ENCODE measurements around the gene ANXA5.

The ANXA5 gene

DNA sequence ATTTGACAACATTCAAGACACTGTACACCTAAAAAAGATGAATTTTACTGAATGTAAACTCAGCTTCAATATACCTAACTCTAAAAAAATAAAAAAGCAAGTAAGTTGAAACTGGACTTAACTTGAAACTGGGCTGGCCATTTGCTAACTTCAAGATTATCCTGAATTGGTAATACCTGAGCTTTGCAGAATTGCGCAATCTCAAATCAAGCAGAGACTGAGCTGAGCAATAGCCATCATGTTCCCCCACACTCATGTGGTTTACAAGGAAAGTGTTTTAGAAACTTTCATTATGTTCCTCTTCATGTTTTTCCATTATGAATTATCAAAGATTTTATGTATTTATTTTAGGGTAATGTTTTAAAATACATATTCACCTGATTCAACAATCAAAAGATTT, 38.7 kb downstream of the ANXA5 start:
- no peaks in the 10 kb centered on the region for H3K27me3 ChIP-seq (ENCODE audit: insufficient read depth, insufficient read length)
- no peaks in the 10 kb centered on the region for H3K4me1 ChIP-seq (ENCODE audit: insufficient read depth, insufficient read length)
- DNase-seq (ENCODE audit: low read depth, low spot score) = no peak
- H3K9me3 ChIP-seq (ENCODE audit: insufficient read depth, low read length) = no peaks in the 10 kb centered on the region
- no peak overlapping the region for H3K9ac ChIP-seq (ENCODE audit: insufficient read length, low read depth)
- H3K36me3 ChIP-seq (ENCODE audit: insufficient read depth, insufficient read length, low read length) = no peaks in the 10 kb centered on the region
- TF ChIP-seq ZNF274 (IDR thresholded peaks at IDR 0.05; ENCODE audit: low read depth, low read length) (no peak), YY1 (IDR thresholded peaks at IDR 0.05; ENCODE audit: insufficient read depth, insufficient read length) (no peak), SUZ12 (IDR thresholded peaks at IDR 0.05; ENCODE audit: extremely low read depth, insufficient read depth, insufficient read length) (no peak)
- H3K4me3 ChIP-seq (ENCODE audit: insufficient read length, low read depth) = no peak overlapping the region

DNA sequence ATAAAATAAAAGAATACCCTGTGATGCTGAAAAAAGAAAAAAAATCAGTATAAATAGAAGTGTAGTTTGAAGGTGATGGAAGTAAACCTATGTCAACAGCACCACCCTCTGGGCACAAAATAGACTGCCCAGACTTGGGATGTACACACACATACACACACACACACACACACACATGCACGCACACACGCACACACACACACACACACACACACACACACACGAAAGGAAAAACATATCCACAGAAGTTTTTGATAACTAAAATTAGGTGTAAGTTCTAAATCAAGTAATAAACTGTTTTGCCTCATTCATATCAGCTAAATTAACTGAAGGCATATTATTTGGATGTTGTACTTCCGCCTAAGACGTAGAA, 40.5 kb downstream of the ANXA5 start:
- no peak overlapping the region for H3K9ac ChIP-seq (ENCODE audit: insufficient read length, low read depth)
- H3K27me3 ChIP-seq (ENCODE audit: insufficient read depth, insufficient read length) = no peaks in the 10 kb centered on the region
- H3K9me3 ChIP-seq (ENCODE audit: insufficient read depth, low read length) = no peaks in the 10 kb centered on the region
- H3K4me1 ChIP-seq (ENCODE audit: insufficient read depth, insufficient read length) = no peaks in the 10 kb centered on the region
- peak; percentile 48 for DNase-seq (ENCODE audit: low read depth, low spot score)
- H3K36me3 ChIP-seq (ENCODE audit: insufficient read depth, insufficient read length, low read length) = no peaks in the 10 kb centered on the region
- H3K4me3 ChIP-seq (ENCODE audit: insufficient read length, low read depth) = no peak overlapping the region
- TF ChIP-seq ZNF274 (IDR thresholded peaks at IDR 0.05; ENCODE audit: low read depth, low read length) = no peak
- TF ChIP-seq YY1 (IDR thresholded peaks at IDR 0.05; ENCODE audit: insufficient read depth, insufficient read length) = no peak
- no peak for TF ChIP-seq SUZ12 (IDR thresholded peaks at IDR 0.05; ENCODE audit: extremely low read depth, insufficient read depth, insufficient read length)

DNA sequence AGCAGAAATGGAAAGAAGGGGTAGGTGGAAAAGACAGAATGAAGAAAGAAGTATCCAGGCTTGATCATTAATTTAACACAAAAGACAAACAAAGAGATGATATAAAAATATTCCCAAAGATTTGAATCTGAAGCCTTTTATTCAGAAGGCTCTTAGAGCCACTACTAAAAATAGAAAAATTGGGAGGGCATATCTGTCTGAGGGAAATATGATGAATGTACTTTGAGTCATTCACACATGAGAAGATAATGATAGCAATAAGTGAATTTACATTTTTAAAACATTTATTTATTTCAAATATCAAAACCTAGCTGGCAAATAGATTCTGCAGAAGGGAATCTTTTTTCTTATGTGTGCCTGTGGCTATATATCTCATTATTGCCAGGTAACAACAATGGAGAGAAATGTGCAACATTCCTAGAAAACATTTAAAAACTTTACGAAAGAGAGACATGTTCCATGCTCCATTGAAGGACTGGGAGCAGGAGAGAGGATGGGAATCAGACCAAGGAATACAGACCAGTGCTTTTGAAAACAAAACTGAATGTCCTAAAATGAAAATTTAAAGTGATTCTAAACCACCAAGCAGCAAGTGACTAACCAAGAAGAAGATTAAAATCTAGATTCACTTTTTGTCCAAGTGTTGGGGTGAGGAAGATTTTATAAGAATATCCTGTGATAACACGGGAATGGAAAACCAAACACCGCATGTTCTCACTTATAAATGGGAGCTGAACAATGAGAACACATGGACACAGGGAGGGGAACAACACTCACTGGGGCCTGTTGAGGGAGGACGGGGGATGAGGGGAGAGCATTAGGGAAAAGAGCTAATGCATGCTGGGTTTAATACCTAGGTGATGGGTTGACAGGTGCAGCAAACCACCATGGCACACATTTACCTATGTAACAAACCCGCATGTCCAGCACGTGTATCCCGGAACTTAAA, 41.2 kb downstream of the ANXA5 start:
- Histone ChIP-seq H3K4me1 (ENCODE audit: insufficient read depth, insufficient read length) (no peaks in the 10 kb centered on the region), H3K9ac (ENCODE audit: insufficient read length, low read depth) (no peak overlapping the region), H3K36me3 (ENCODE audit: insufficient read depth, insufficient read length, low read length) (no peaks in the 10 kb centered on the region), H3K27me3 (ENCODE audit: insufficient read depth, insufficient read length) (no peaks in the 10 kb centered on the region), H3K9me3 (ENCODE audit: insufficient read depth, low read length) (no peaks in the 10 kb centered on the region), H3K4me3 (ENCODE audit: insufficient read length, low read depth) (no peak overlapping the region)
- no peak for DNase-seq (ENCODE audit: low read depth, low spot score)
- TF ChIP-seq SUZ12 (IDR thresholded peaks at IDR 0.05; ENCODE audit: extremely low read depth, insufficient read depth, insufficient read length) = no peak
- TF ChIP-seq ZNF274 (IDR thresholded peaks at IDR 0.05; ENCODE audit: low read depth, low read length) = no peak
- no peak for TF ChIP-seq YY1 (IDR thresholded peaks at IDR 0.05; ENCODE audit: insufficient read depth, insufficient read length)

DNA sequence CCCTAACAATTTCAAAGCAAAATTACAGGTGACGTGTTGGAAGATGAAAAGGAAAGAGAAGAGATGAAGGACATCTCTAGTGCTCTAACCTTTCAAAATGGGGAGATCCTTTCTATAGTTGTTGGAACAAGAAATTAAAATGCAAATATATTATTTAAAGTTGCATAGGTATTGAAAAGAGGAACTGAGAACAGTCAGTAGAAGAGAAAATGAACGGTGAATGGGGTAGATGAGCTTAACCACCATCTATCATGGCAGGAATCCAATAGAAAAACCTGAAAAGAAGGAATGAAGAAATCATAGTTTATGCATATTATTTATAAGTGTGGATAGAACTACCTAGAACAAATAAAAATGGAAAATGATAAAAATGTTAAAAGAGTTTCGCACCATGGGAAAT, 42.0 kb downstream of the ANXA5 start:
- Histone ChIP-seq H3K36me3 (ENCODE audit: insufficient read depth, insufficient read length, low read length) (no peaks in the 10 kb centered on the region), H3K4me1 (ENCODE audit: insufficient read depth, insufficient read length) (no peaks in the 10 kb centered on the region), H3K9ac (ENCODE audit: insufficient read length, low read depth) (no peak overlapping the region), H3K27me3 (ENCODE audit: insufficient read depth, insufficient read length) (no peaks in the 10 kb centered on the region), H3K4me3 (ENCODE audit: insufficient read length, low read depth) (no peak overlapping the region), H3K9me3 (ENCODE audit: insufficient read depth, low read length) (no peaks in the 10 kb centered on the region)
- no peak for DNase-seq (ENCODE audit: low read depth, low spot score)
- TF ChIP-seq ZNF274 (IDR thresholded peaks at IDR 0.05; ENCODE audit: low read depth, low read length) (no peak), SUZ12 (IDR thresholded peaks at IDR 0.05; ENCODE audit: extremely low read depth, insufficient read depth, insufficient read length) (no peak), YY1 (IDR thresholded peaks at IDR 0.05; ENCODE audit: insufficient read depth, insufficient read length) (no peak)

DNA sequence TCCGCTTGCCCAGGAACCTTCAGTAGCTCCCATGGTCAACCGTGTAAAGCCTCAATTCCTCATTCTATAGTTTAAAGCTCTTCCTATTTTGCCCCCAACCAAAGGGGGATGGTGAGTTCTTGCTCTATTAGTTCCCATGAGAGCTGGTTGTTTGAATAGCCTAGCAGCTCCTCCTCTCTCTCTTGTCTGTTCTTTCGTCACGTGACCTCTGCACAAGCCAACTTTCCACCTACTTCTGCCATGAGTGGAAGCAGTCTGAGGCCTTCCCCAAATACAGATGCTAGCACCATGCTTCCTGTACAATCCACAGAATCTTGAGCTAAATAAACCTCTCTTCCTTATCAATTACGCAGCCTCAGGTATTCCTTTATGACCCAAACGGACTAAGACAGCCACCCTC, 42.8 kb downstream of the ANXA5 start:
- Histone ChIP-seq H3K36me3 (ENCODE audit: insufficient read depth, insufficient read length, low read length) (no peaks in the 10 kb centered on the region), H3K4me3 (ENCODE audit: insufficient read length, low read depth) (no peak overlapping the region), H3K9ac (ENCODE audit: insufficient read length, low read depth) (no peak overlapping the region), H3K27me3 (ENCODE audit: insufficient read depth, insufficient read length) (no peaks in the 10 kb centered on the region), H3K9me3 (ENCODE audit: insufficient read depth, low read length) (no peaks in the 10 kb centered on the region), H3K4me1 (ENCODE audit: insufficient read depth, insufficient read length) (no peaks in the 10 kb centered on the region)
- DNase-seq (ENCODE audit: low read depth, low spot score) = no peak
- TF ChIP-seq ZNF274 (IDR thresholded peaks at IDR 0.05; ENCODE audit: low read depth, low read length) (no peak), YY1 (IDR thresholded peaks at IDR 0.05; ENCODE audit: insufficient read depth, insufficient read length) (no peak), SUZ12 (IDR thresholded peaks at IDR 0.05; ENCODE audit: extremely low read depth, insufficient read depth, insufficient read length) (no peak)

DNA sequence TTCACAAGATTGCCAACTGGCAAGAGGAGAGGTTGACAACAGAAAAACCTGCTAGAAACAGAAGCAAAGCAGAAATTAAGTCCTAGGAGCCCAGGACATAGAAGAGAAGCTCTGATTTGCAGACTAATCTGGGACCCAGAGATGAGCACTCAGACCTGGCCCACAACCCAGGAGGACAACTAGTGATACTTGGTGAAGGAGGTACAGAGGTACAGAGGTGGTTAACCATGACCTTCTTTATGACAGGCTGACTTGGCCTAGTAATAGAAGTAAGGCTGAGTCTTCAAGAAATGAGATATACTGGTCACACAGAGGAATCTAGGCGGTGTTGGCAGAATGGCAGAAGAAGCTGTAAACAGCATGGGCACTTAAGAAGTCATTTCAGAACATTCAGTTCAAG, 43.6 kb downstream of the ANXA5 start:
- H3K36me3 ChIP-seq (ENCODE audit: insufficient read depth, insufficient read length, low read length) = no peaks in the 10 kb centered on the region
- no peak for DNase-seq (ENCODE audit: low read depth, low spot score)
- no peaks in the 10 kb centered on the region for H3K9me3 ChIP-seq (ENCODE audit: insufficient read depth, low read length)
- H3K4me1 ChIP-seq (ENCODE audit: insufficient read depth, insufficient read length) = no peaks in the 10 kb centered on the region
- H3K9ac ChIP-seq (ENCODE audit: insufficient read length, low read depth) = no peak overlapping the region
- no peaks in the 10 kb centered on the region for H3K27me3 ChIP-seq (ENCODE audit: insufficient read depth, insufficient read length)
- no peak overlapping the region for H3K4me3 ChIP-seq (ENCODE audit: insufficient read length, low read depth)
- TF ChIP-seq YY1 (IDR thresholded peaks at IDR 0.05; ENCODE audit: insufficient read depth, insufficient read length) = no peak
- no peak for TF ChIP-seq ZNF274 (IDR thresholded peaks at IDR 0.05; ENCODE audit: low read depth, low read length)
- TF ChIP-seq SUZ12 (IDR thresholded peaks at IDR 0.05; ENCODE audit: extremely low read depth, insufficient read depth, insufficient read length) = no peak

DNA sequence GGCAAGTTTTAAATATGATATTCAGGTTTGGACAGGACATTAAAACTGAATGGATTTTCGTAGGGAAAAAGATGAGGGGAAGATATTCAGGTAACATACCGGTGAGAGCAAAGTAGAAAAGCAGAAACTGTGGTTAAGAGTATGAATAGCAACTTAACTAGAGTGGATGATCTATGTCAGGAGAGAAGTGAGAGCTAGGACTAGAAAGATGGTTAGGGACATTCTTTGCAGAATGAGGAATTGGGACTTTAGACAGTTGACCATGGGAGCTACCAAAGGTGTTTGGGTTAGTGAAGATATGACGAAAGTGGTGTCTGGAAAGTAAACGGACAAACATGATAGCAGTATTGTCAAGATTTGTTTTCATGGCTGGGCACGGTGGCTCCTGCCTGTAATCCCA, 45.2 kb downstream of the ANXA5 start:
- Histone ChIP-seq H3K9me3 (ENCODE audit: insufficient read depth, low read length) (no peaks in the 10 kb centered on the region), H3K27me3 (ENCODE audit: insufficient read depth, insufficient read length) (no peaks in the 10 kb centered on the region), H3K4me1 (ENCODE audit: insufficient read depth, insufficient read length) (no peaks in the 10 kb centered on the region), H3K9ac (ENCODE audit: insufficient read length, low read depth) (no peak overlapping the region), H3K4me3 (ENCODE audit: insufficient read length, low read depth) (no peak overlapping the region), H3K36me3 (ENCODE audit: insufficient read depth, insufficient read length, low read length) (no peaks in the 10 kb centered on the region)
- no peak for DNase-seq (ENCODE audit: low read depth, low spot score)
- no peak for TF ChIP-seq YY1 (IDR thresholded peaks at IDR 0.05; ENCODE audit: insufficient read depth, insufficient read length)
- TF ChIP-seq SUZ12 (IDR thresholded peaks at IDR 0.05; ENCODE audit: extremely low read depth, insufficient read depth, insufficient read length) = no peak
- no peak for TF ChIP-seq ZNF274 (IDR thresholded peaks at IDR 0.05; ENCODE audit: low read depth, low read length)
